A549 (cell line): Measurements from ENCODE around the gene CFAP126. TPM values are rescaled to one million over a fixed set of nuclear protein-coding genes. Genes with fewer than 3 reads are reported as not detected.
"Not testable (repeated sequence)": the region's sequence is repeated elsewhere in the genome, so short reads cannot be mapped to it uniquely, and the experiment has no call there.

Experiments
- ATAC-seq, 2 experiments: fragments of 200-7000 bp in 1 of 2; fragments of >200 bp in 1 of 2; cut with Nextera tagmentation in 1 of 2; cut with Tn5 transposase in 1 of 2; 3 replicates each; pipeline versions ENCODE4 v1.8.0 to v1.9.1; 2018 to 2020; ENCODE audit warnings: mild to moderate bottlenecking in 1 of 2, moderate library complexity in 1 of 2
- CTCF ChIA-PET: fragments of 300-600 bp; sonication (Branson Sonifier 250); formaldehyde crosslinking; extraction: SDS; loops from one replicate; lab custom pipeline; 2021; ENCODE audit warnings: antibody characterized with exemption, inconsistent platforms; lab: Yijun Ruan, JAX
- POLR2A ChIA-PET: fragments of 350-600 bp; formaldehyde crosslinking; extraction: SDS; loops from one replicate; lab custom pipeline; 2021; ENCODE audit warnings: antibody characterized with exemption, inconsistent platforms; lab: Yijun Ruan, JAX
- DNase-seq, 2 experiments: peaks; one replicate each; pipeline versions ENCODE4 v3.0.0 to v3.0.0-alpha.2; 2011 to 2016; ENCODE audit warnings: low read depth in 1 of 2, low spot score in 1 of 2
- FAIRE-seq: peaks from 2 replicates; lab custom pipeline; 2011; peaks lifted over from hg19 to GRCh38; lab: Jason Lieb, UNC
- H3K27ac ChIP-seq, 2 experiments: fragments of >200 bp; sonication (Bioruptor Twin); formaldehyde crosslinking; 3 replicates each; pipeline ENCODE4 v1.5.1; 2016 to 2017
- H3K4me1 ChIP-seq: fragments of >200 bp; sonication (Bioruptor Twin); formaldehyde crosslinking; 3 replicates; pipeline ENCODE4 v1.6.1; 2016
- H3K4me2 ChIP-seq: fragments of >200 bp; sonication (Bioruptor Twin); formaldehyde crosslinking; 3 replicates; pipeline ENCODE4 v1.6.1; 2016
- H3K4me3 ChIP-seq: fragments of >200 bp; sonication (Bioruptor Twin); formaldehyde crosslinking; 3 replicates; pipeline ENCODE4 v1.5.1; 2016
- H3K9me3 ChIP-seq: fragments of >200 bp; sonication (Bioruptor Twin); formaldehyde crosslinking; 3 replicates; pipeline ENCODE4 v1.6.1; 2016
- ATOH8 ChIP-seq: fragments of 250-450 bp; sonication (Bioruptor Pico); IDR thresholded peaks from 2 replicates; pipeline ENCODE4 v1.5.0; 2020; ENCODE audit warnings: low read depth, mild to moderate bottlenecking, moderate library complexity
- BCL3 ChIP-seq: fragments of >200 bp; sonication (Bioruptor Twin); formaldehyde crosslinking; IDR thresholded peaks from 3 replicates; pipeline ENCODE4 v1.6.1; 2016
- ELK1 ChIP-seq: fragments of 150-350 bp; IDR thresholded peaks from 2 replicates; pipeline ENCODE4 v1.6.1; 2014; ENCODE audit warnings: low read depth, mild to moderate bottlenecking, low read length
- HDAC2 ChIP-seq: fragments of 200-600 bp; sonication (generic); IDR thresholded peaks from 2 replicates; pipeline ENCODE4 v1.6.1; 2016
- HES2 ChIP-seq: fragments of >200 bp; sonication (Bioruptor Twin); formaldehyde crosslinking; IDR thresholded peaks from 2 replicates; pipeline ENCODE4 v1.6.1; 2016
- JUNB ChIP-seq: fragments of >200 bp; sonication (Bioruptor Twin); formaldehyde crosslinking; IDR thresholded peaks from 2 replicates; pipeline ENCODE4 v1.6.1; 2016
- MAX ChIP-seq: IDR thresholded peaks from 2 replicates; pipeline ENCODE4 v1.6.1; 2012
- PHF8 ChIP-seq: fragments of 200-600 bp; sonication (generic); IDR thresholded peaks from 2 replicates; pipeline ENCODE4 v1.6.1; 2016; ENCODE audit warnings: low read depth, mild to moderate bottlenecking, antibody characterized with exemption, moderate library complexity, borderline replicate concordance
- REST ChIP-seq: fragments of 200-600 bp; sonication (generic); IDR thresholded peaks from 2 replicates; pipeline ENCODE4 v1.6.1; 2016; ENCODE audit warnings: antibody characterized with exemption, mild to moderate bottlenecking, moderate library complexity
- ZC3H11A ChIP-seq: fragments of 450-650 bp; IDR thresholded peaks from 2 replicates; pipeline ENCODE4 v1.6.1; 2014; ENCODE audit warnings: antibody characterized with exemption, mild to moderate bottlenecking
- ZSCAN20 ChIP-seq: fragments of 250-450 bp; sonication (Bioruptor Pico); IDR thresholded peaks from 2 replicates; pipeline ENCODE4 v1.8.0; 2022; ENCODE audit warnings: mild to moderate bottlenecking, moderate library complexity
- WGBS: methylation state at CpG from one replicate; pipeline ENCODE4 v1.1.6; 2017; ENCODE audit errors: missing lambda C conversion rate; 5-methylcytosine and 5-hydroxymethylcytosine counted together
- polyA plus RNA-seq, 4 experiments: library from polyadenylated mRNA; depleted of rRNA in 3 of 4; stranded (reverse); fragments of >200 nt; fragmentation: RNase III in 1 of 4; extraction: RNeasy Plus Mini Kit Qiagen cat#74134 plus additional on column Dnase treatment in 1 of 4; gene quantifications; 2 replicates in 3 of 4; 3 replicates in 1 of 4; pipeline ENCODE4 v1.2.3, GENCODE V29; 2011 to 2017

Gene CFAP126
- polyA plus RNA-seq, 2 of the 4 experiments (the other 2 are of a cell fraction): not detected

- TF ChIP-seq ELK1 (no peak), REST (no peak), ATOH8 (CRISPR knock-in tag) (no peak)
Observed at GRCh38 chr1:161408429-161409052, 40.9 kb upstream of the CFAP126 start (continued).

- Histone ChIP-seq H3K9me3 (no peaks in the 10 kb centered on the region), H3K27ac (no peak overlapping the region), H3K4me3 (no peak overlapping the region), H3K4me2 (no peak overlapping the region), H3K4me1 (no peaks in the 10 kb centered on the region)
- ATAC-seq (no peak), DNase-seq (no peak), FAIRE-seq (no peak)
- no peak for TF ChIP-seq HDAC2
- no peak for TF ChIP-seq MAX
- no peak for TF ChIP-seq ZSCAN20
- no peak for TF ChIP-seq ZC3H11A
- TF ChIP-seq PHF8: no peak
- no peak for TF ChIP-seq BCL3
- no peak for TF ChIP-seq HES2
- no peak for TF ChIP-seq JUNB
- POLR2A ChIA-PET: no interaction called here
- 74% methylated on average over 6 of the region's 6 CpGs for WGBS
- CTCF ChIA-PET: interaction anchor here (0.6 to 1.9 kb wide), 4 partner anchors 18 to 181 kb away, joined by 3 to 7 read pairs (median 3); no protein-coding TSS in a partner anchor
Observed at GRCh38 chr1:161407451-161407985, 39.8 kb upstream of the CFAP126 start.

GRCh38 chr1:161406551-161406950, 38.9 kb upstream of the CFAP126 start:
- H3K4me3 ChIP-seq, DNase-seq, ATAC-seq, H3K4me1 ChIP-seq, POLR2A ChIA-PET, H3K4me2 ChIP-seq, H3K27ac ChIP-seq, FAIRE-seq, H3K9me3 ChIP-seq: not testable (repeated sequence)
- WGBS: 88% methylated on average over 9 of the region's 17 CpGs
- CTCF ChIA-PET: interaction anchor here (0.6 to 1.1 kb wide), 2 partner anchors 17 to 34 kb away, joined by 3 read pairs; no protein-coding TSS in a partner anchor
